ENCODE measurements around the gene TPST1.

DNA sequence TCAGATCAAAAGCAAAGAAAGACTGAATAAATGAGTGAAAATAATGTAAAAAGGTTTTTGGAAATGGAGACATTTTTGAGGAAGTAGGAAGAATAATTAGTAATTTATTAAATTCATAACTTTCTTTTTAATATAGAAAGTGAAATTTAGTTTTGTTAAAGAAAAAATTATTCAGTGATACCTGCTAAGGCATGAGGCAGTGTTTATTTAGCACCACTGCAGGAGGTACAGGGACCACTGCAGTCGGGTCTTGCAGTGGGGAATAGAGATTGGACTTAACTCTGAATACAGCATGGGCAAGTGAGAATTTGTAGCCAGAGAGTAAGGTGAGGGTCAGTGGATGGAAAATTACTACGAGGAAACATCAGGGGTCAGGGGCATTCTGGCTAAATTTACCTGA is 39.9 kb downstream of the TPST1 start:
- TF ChIP-seq YY1 (IDR thresholded peaks at IDR 0.05; ENCODE audit: insufficient read depth, insufficient read length): no peak
- no peak for TF ChIP-seq SUZ12 (IDR thresholded peaks at IDR 0.05; ENCODE audit: extremely low read depth, insufficient read depth, insufficient read length)
- no peak for TF ChIP-seq ZNF274 (IDR thresholded peaks at IDR 0.05; ENCODE audit: low read depth, low read length)
